ENCODE results near the gene INSYN2B. TPM values are rescaled to one million over a fixed set of nuclear protein-coding genes. Genes with fewer than 3 reads are reported as not detected.

Gene INSYN2B
- total and polyA plus RNA-seq, 2 experiments from 2014 or later, result 1.5 TPM; not detected in 1

GRCh38 chr5:169999621-170000020, 19.3 kb upstream of the INSYN2B start:
- TF ChIP-seq CTCF (IDR thresholded peaks at IDR 0.05; ENCODE audit: poor library complexity) (no peak), EZH2phosphoT487 (IDR thresholded peaks at IDR 0.05; ENCODE audit: low read depth, severe bottlenecking, unreplicated experiment) (no peak), EZH2 (IDR thresholded peaks at IDR 0.05; ENCODE audit: borderline replicate concordance) (no peak)
- H3K36me3 ChIP-seq (replicated peaks; ENCODE audit: insufficient read depth, low read depth), result no peaks in the 10 kb centered on the region
- 92% methylated on average over 3 of the region's 3 CpGs for WGBS (ENCODE audit: low lambda C conversion rate, missing lambda C conversion rate)

GRCh38 chr5:169997798-169998197, 17.5 kb upstream of the INSYN2B start:
- Histone ChIP-seq H3K4me1 (ENCODE audit: insufficient read depth) (no peaks in the 10 kb centered on the region), H3K79me2 (no peaks in the 10 kb centered on the region)
- TF ChIP-seq EZH2 (IDR thresholded peaks at IDR 0.05; ENCODE audit: borderline replicate concordance), result no peak
- TF ChIP-seq CTCF (IDR thresholded peaks at IDR 0.05; ENCODE audit: poor library complexity), result no peak
- TF ChIP-seq EZH2phosphoT487 (IDR thresholded peaks at IDR 0.05; ENCODE audit: low read depth, severe bottlenecking, unreplicated experiment), result no peak

More at GRCh38 chr5:169999621-170000020, 19.3 kb upstream of the INSYN2B start:
- Histone ChIP-seq H3K27ac (no peak overlapping the region), H3K4me3 (no peak overlapping the region), H2AFZ (no peak overlapping the region), H3K4me2 (no peak overlapping the region), H4K20me1 (ENCODE audit: insufficient read depth, poor library complexity, severe bottlenecking) (no peaks in the 10 kb centered on the region), H3K4me1 (ENCODE audit: insufficient read depth) (no peaks in the 10 kb centered on the region), H3K9me2 (replicated peaks; ENCODE audit: insufficient read depth) (no peaks in the 10 kb centered on the region), H3K27me3 (no peaks in the 10 kb centered on the region), H3K79me2 (no peaks in the 10 kb centered on the region), H3K9me3 (ENCODE audit: low read depth) (no peaks in the 10 kb centered on the region)
- no peak for DNase-seq (ENCODE audit: low spot score)

GRCh38 chr5:169993485-169993790, 13.1 kb upstream of the INSYN2B start:
- Histone ChIP-seq H3K36me3 (replicated peaks; ENCODE audit: insufficient read depth, low read depth) (no peaks in the 10 kb centered on the region), H2AFZ (no peak overlapping the region), H3K9me2 (replicated peaks; ENCODE audit: insufficient read depth) (no peaks in the 10 kb centered on the region), H3K9me3 (ENCODE audit: low read depth) (no peaks in the 10 kb centered on the region), H4K20me1 (ENCODE audit: insufficient read depth, poor library complexity, severe bottlenecking) (no peaks in the 10 kb centered on the region), H3K4me2 (no peak overlapping the region), H3K79me2 (no peaks in the 10 kb centered on the region), H3K27me3 (peaks cover 4% of the 10 kb centered on the region), H3K27ac (no peak overlapping the region), H3K4me1 (ENCODE audit: insufficient read depth) (no peaks in the 10 kb centered on the region), H3K4me3 (no peak overlapping the region)
- DNase-seq (ENCODE audit: low spot score), result no peak
- no peak for TF ChIP-seq EZH2phosphoT487 (IDR thresholded peaks at IDR 0.05; ENCODE audit: low read depth, severe bottlenecking, unreplicated experiment)
- TF ChIP-seq CTCF (IDR thresholded peaks at IDR 0.05; ENCODE audit: poor library complexity), result no peak
- no peak for TF ChIP-seq EZH2 (IDR thresholded peaks at IDR 0.05; ENCODE audit: borderline replicate concordance)
- 45% methylated on average over 2 of the region's 2 CpGs for WGBS (ENCODE audit: low lambda C conversion rate, missing lambda C conversion rate)

More at GRCh38 chr5:169997798-169998197, 17.5 kb upstream of the INSYN2B start:
- WGBS (ENCODE audit: low lambda C conversion rate, missing lambda C conversion rate), result 84% methylated on average over 3 of the region's 3 CpGs
- H3K27ac ChIP-seq, result no peak overlapping the region
- H3K36me3 ChIP-seq (replicated peaks; ENCODE audit: insufficient read depth, low read depth), result no peaks in the 10 kb centered on the region
- peaks cover 4% of the 10 kb centered on the region for H3K27me3 ChIP-seq
- H4K20me1 ChIP-seq (ENCODE audit: insufficient read depth, poor library complexity, severe bottlenecking), result no peaks in the 10 kb centered on the region
- DNase-seq (ENCODE audit: low spot score), result no peak
- H3K9me2 ChIP-seq (replicated peaks; ENCODE audit: insufficient read depth), result no peaks in the 10 kb centered on the region
- no peak overlapping the region for H3K4me2 ChIP-seq
- H2AFZ ChIP-seq, result no peak overlapping the region
- no peak overlapping the region for H3K4me3 ChIP-seq
- no peaks in the 10 kb centered on the region for H3K9me3 ChIP-seq (ENCODE audit: low read depth)

Measured in hepatocyte (in vitro differentiated cells).